SU-DHL-6 (cell line): ENCODE results near the gene RNASEL.

Source experiments
- EZH2phosphoT487 ChIP-seq: fragments of 200-600 bp; sonication (generic), shearing (Covaris generic); conservative IDR thresholded peaks from 2 replicates; pipeline ENCODE4 v1.6.1; 2018; ENCODE audit warnings: mild to moderate bottlenecking, antibody characterized with exemption, low read length, moderate library complexity, mixed read lengths
- TF ChIP-seq, protein P1 (sequence below): fragments of 200-600 bp; sonication (generic); IDR thresholded peaks from one replicate; pipeline ENCODE4 v1.5.1; 2017; ENCODE audit warnings: antibody characterized with exemption, mild to moderate bottlenecking, low read length, moderate library complexity; ENCODE audit not compliant: insufficient read depth, poor library complexity, severe bottlenecking

- TF ChIP-seq, protein P1, sequence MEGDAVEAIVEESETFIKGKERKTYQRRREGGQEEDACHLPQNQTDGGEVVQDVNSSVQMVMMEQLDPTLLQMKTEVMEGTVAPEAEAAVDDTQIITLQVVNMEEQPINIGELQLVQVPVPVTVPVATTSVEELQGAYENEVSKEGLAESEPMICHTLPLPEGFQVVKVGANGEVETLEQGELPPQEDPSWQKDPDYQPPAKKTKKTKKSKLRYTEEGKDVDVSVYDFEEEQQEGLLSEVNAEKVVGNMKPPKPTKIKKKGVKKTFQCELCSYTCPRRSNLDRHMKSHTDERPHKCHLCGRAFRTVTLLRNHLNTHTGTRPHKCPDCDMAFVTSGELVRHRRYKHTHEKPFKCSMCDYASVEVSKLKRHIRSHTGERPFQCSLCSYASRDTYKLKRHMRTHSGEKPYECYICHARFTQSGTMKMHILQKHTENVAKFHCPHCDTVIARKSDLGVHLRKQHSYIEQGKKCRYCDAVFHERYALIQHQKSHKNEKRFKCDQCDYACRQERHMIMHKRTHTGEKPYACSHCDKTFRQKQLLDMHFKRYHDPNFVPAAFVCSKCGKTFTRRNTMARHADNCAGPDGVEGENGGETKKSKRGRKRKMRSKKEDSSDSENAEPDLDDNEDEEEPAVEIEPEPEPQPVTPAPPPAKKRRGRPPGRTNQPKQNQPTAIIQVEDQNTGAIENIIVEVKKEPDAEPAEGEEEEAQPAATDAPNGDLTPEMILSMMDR: no peak
- no peak for TF ChIP-seq EZH2phosphoT487
Measured at GRCh38 chr1:182533896-182534295, 55.2 kb downstream of the RNASEL start.
